Measurements from ENCODE around the gene DDX46. TPM values are rescaled to one million over a fixed set of nuclear protein-coding genes. Genes with fewer than 3 reads are reported as not detected.

DDX46 gene
- total RNA-seq, 1 donor from 2014 or later, result 24.4 TPM

GRCh38 chr5:134732819-134733218 lies 25.8 kb upstream of the DDX46 start:
- Histone ChIP-seq H3K9me3 (replicated peaks) (no peaks in the 10 kb centered on the region), H3K4me3 (no peak overlapping the region), H3K4me1 (peaks cover 5% of the 10 kb centered on the region), H3K27ac (replicated peaks) (no peak overlapping the region), H3K27me3 (ENCODE audit: low read depth) (no peaks in the 10 kb centered on the region), H3K36me3 (no peaks in the 10 kb centered on the region)
- TF ChIP-seq CTCF (IDR thresholded peaks at IDR 0.05; ENCODE audit: borderline replicate concordance), result no peak
- no peak for DNase-seq
- intact Hi-C loops (cut with micrococcal nuclease), result no loop called here

- H3K4me1 ChIP-seq, result peaks cover 24% of the 10 kb centered on the region
- H3K36me3 ChIP-seq, result no peaks in the 10 kb centered on the region
- no peak overlapping the region for H3K27ac ChIP-seq (replicated peaks)
- H3K27me3 ChIP-seq (ENCODE audit: low read depth), result no peaks in the 10 kb centered on the region
- DNase-seq, result no peak
- H3K4me3 ChIP-seq, result no peak overlapping the region
- intact Hi-C loops (cut with micrococcal nuclease), result no loop called here
- no peaks in the 10 kb centered on the region for H3K9me3 ChIP-seq (replicated peaks)
- TF ChIP-seq CTCF (IDR thresholded peaks at IDR 0.05; ENCODE audit: borderline replicate concordance), result no peak
Measured at GRCh38 chr5:134735243-134735642, 23.3 kb upstream of the DDX46 start.

- Histone ChIP-seq H3K9me3 (replicated peaks) (no peaks in the 10 kb centered on the region), H3K36me3 (peaks cover 6% of the 10 kb centered on the region), H3K27ac (replicated peaks) (no peak overlapping the region), H3K27me3 (ENCODE audit: low read depth) (no peaks in the 10 kb centered on the region), H3K4me3 (no peak overlapping the region), H3K4me1 (peaks cover 35% of the 10 kb centered on the region)
- no peak for TF ChIP-seq CTCF (IDR thresholded peaks at IDR 0.05; ENCODE audit: borderline replicate concordance)
- intact Hi-C loops (cut with micrococcal nuclease), result no loop called here
- DNase-seq, result no peak
Measured at GRCh38 chr5:134736173-134736812, 22.3 kb upstream of the DDX46 start.

- no peaks in the 10 kb centered on the region for H3K27me3 ChIP-seq (ENCODE audit: low read depth)
- intact Hi-C loops (cut with micrococcal nuclease), result no loop called here
- TF ChIP-seq CTCF (IDR thresholded peaks at IDR 0.05; ENCODE audit: borderline replicate concordance), result peak; percentile 71
- no peaks in the 10 kb centered on the region for H3K9me3 ChIP-seq (replicated peaks)
- peaks cover 40% of the 10 kb centered on the region for H3K4me1 ChIP-seq
- peak within 1 kb of the TSS; percentile 98 for H3K27ac ChIP-seq (replicated peaks)
- peaks cover 14% of the 10 kb centered on the region for H3K36me3 ChIP-seq
- peak within 1 kb of the TSS; percentile 95 for H3K4me3 ChIP-seq
- DNase-seq, result peak; percentile 99
Measured at GRCh38 chr5:134738133-134738962, 20.2 kb upstream of the DDX46 start, which contains the start of gene CAMLG. Gene CAMLG (plus strand): TSS chr5:134738548. CDS start chr5:134738621, 73 bp downstream.

- intact Hi-C loops (cut with micrococcal nuclease), result no loop called here
Measured at GRCh38 chr5:134738963-134739661, 19.5 kb upstream of the DDX46 start.

More at GRCh38 chr5:134738963-134739661, 19.5 kb upstream of the DDX46 start:
- Histone ChIP-seq H3K9me3 (replicated peaks) (no peaks in the 10 kb centered on the region), H3K4me3 (peak overlapping the region; percentile 95), H3K27ac (replicated peaks) (peak overlapping the region; percentile 98), H3K4me1 (peaks cover 40% of the 10 kb centered on the region), H3K27me3 (ENCODE audit: low read depth) (no peaks in the 10 kb centered on the region), H3K36me3 (peaks cover 16% of the 10 kb centered on the region)
- no peak for DNase-seq
- TF ChIP-seq CTCF (IDR thresholded peaks at IDR 0.05; ENCODE audit: borderline replicate concordance), result no peak
